Transverse colon (tissue), 3 donors: ENCODE measurements around the gene TAF3.

Experiments used
- POLR2A ChIP-seq: fragments of 450-650 bp; IDR thresholded peaks from one replicate; pipeline ENCODE4 v1.6.1; 2016; ENCODE audit warnings: antibody characterized with exemption, mild to moderate bottlenecking, moderate library complexity
- TF ChIP-seq, protein P1 (sequence below), 5 experiments: fragments of 200-600 bp in 3 of 5; fragments of 450-650 bp in 2 of 5; sonication (generic) in 3 of 5; IDR thresholded peaks; 1 replicate in 2 of 5; 2 replicates in 3 of 5; pipeline ENCODE4 v1.5.1; 2016 to 2017; ENCODE audit warnings: antibody characterized with exemption in 5 of 5, inconsistent platforms in 3 of 5, mild to moderate bottlenecking in 2 of 5, moderate library complexity in 1 of 5

DNA sequence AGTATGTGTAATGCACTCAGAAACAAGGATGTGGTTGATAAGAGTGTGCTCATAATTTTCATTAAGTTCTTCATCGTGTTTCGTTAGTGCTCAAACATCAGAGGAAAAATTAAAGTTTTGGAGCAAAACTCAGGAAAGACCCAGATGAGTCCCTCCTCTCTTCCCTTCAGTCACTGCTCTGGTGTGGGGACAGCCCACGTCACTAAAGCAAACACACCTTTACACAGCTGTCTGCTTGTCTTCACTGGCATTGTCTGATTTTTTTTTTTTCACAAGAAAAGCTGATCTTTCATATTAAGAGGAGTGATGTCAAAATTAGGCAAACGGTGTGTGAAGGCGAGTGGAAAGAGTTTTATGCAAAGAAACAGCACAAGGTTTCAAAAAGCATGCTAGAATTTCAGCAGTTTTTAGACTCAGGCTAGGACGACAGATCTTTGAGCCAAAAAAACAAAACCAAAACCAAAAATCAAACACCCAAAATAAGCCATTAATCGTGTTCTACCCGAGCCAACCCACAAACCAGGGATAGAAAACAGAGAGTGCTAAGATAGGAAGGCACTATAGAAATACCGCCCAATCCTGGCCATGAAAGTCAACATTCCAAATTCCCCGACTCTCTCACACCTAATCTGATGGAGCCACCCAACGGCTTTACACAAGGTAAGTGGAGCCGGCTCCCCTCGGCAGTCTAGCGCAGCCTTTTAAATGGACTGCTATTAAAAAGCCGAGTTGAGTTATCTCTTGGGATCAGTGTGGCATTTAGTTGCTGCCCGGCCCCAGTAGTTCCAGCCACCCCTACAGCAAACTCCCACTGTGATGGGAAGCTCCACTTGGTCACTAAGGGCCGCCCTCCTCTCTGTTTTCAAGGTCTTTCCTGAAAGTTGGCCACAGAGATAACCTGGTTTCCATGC is 208.3 kb downstream of the TAF3 start:
- TF ChIP-seq, protein P1, sequence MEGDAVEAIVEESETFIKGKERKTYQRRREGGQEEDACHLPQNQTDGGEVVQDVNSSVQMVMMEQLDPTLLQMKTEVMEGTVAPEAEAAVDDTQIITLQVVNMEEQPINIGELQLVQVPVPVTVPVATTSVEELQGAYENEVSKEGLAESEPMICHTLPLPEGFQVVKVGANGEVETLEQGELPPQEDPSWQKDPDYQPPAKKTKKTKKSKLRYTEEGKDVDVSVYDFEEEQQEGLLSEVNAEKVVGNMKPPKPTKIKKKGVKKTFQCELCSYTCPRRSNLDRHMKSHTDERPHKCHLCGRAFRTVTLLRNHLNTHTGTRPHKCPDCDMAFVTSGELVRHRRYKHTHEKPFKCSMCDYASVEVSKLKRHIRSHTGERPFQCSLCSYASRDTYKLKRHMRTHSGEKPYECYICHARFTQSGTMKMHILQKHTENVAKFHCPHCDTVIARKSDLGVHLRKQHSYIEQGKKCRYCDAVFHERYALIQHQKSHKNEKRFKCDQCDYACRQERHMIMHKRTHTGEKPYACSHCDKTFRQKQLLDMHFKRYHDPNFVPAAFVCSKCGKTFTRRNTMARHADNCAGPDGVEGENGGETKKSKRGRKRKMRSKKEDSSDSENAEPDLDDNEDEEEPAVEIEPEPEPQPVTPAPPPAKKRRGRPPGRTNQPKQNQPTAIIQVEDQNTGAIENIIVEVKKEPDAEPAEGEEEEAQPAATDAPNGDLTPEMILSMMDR (IDR thresholded peaks at IDR 0.05) = no peak
- no peak for TF ChIP-seq POLR2A
